PC-3 (cell line): Measurements from ENCODE around the gene GRIK1. TPM values are rescaled to one million over a fixed set of nuclear protein-coding genes. Genes with fewer than 3 reads are reported as not detected.

Experiments used
- ATAC-seq: fragments of 200-7000 bp; cut with Tn5 transposase; 2 replicates; pipeline ENCODE4 v1.9.1; 2020; ENCODE audit warnings: mild to moderate bottlenecking, moderate library complexity
- BruUV-seq: library from RNA; stranded (reverse); fragments of 400-500 nt; replicated peaks from 2 replicates; lab custom pipeline; 2021; lab: Mats Ljungman, UMichigan
- CTCF ChIA-PET: fragments of 300-600 bp; sonication (Branson Sonifier 250); formaldehyde crosslinking; loops from one replicate; lab custom pipeline; 2022; ENCODE audit warnings: antibody characterized with exemption; lab: Charles Lee
- POLR2A ChIA-PET: fragments of 300-600 bp; sonication (Branson Sonifier 250); formaldehyde crosslinking; loops from one replicate; lab custom pipeline; 2022; ENCODE audit warnings: antibody characterized with exemption; ENCODE audit not compliant: unreplicated experiment; lab: Charles Lee
- DNase-seq: peaks from one replicate; pipeline ENCODE4 v3.0.0-alpha.2; 2015
- H2AFZ ChIP-seq: fragments of 300-600 bp; sonication (generic); 2 replicates; pipeline ENCODE4 v1.6.0; 2016; ENCODE audit warnings: antibody characterized with exemption, low read length
- H3F3A ChIP-seq: fragments of 300-600 bp; sonication (generic); one replicate; pipeline ENCODE4 v1.6.0; 2017; ENCODE audit warnings: antibody characterized with exemption, low read length, control low read depth, mild to moderate bottlenecking; ENCODE audit not compliant: unreplicated experiment
- H3K27ac ChIP-seq: fragments of 300-600 bp; sonication (generic); 2 replicates; pipeline ENCODE4 v1.5.1; 2016; ENCODE audit warnings: mild to moderate bottlenecking, low read length
- H3K27me3 ChIP-seq: fragments of 300-600 bp; sonication (generic); 2 replicates; pipeline ENCODE4 v1.6.1; 2016; ENCODE audit warnings: low read length, mixed read lengths
- H3K36me3 ChIP-seq: fragments of 300-600 bp; sonication (generic); 2 replicates; pipeline ENCODE4 v1.6.1; 2016; ENCODE audit warnings: low read depth, mixed run types, low read length, mixed read lengths
- H3K4me1 ChIP-seq: fragments of 300-600 bp; sonication (generic); 2 replicates; pipeline ENCODE4 v1.5.1; 2016; ENCODE audit warnings: low read length; ENCODE audit not compliant: insufficient read depth
- H3K4me2 ChIP-seq: fragments of 300-600 bp; sonication (generic); 2 replicates; pipeline ENCODE4 v1.6.0; 2016; ENCODE audit warnings: low read length
- H3K4me3 ChIP-seq: fragments of 300-600 bp; sonication (generic); 2 replicates; pipeline ENCODE4 v1.5.1; 2016; ENCODE audit warnings: mild to moderate bottlenecking, low read length, mixed read lengths
- H3K79me2 ChIP-seq: fragments of 300-600 bp; sonication (generic); 2 replicates; pipeline ENCODE4 v1.6.1; 2017; ENCODE audit warnings: low read length, mixed read lengths
- H3K9ac ChIP-seq: fragments of 300-600 bp; sonication (generic); 2 replicates; pipeline ENCODE4 v1.6.0; 2016; ENCODE audit warnings: mild to moderate bottlenecking, low read length
- H3K9me2 ChIP-seq: fragments of 300-600 bp; sonication (generic); replicated peaks from 2 replicates; pipeline ENCODE4 v1.6.1; 2016; ENCODE audit warnings: mixed run types, low read length, mixed read lengths
- H3K9me3 ChIP-seq: fragments of 300-600 bp; sonication (generic); 2 replicates; pipeline ENCODE4 v1.6.1; 2016; ENCODE audit warnings: low read length, mixed read lengths
- H4K20me1 ChIP-seq: fragments of 300-600 bp; sonication (generic); 2 replicates; pipeline ENCODE4 v1.6.1; 2016; ENCODE audit warnings: low read length, mixed read lengths
- EZH2 ChIP-seq: fragments of 300-600 bp; sonication (generic); IDR thresholded peaks from one replicate; pipeline ENCODE4 v1.6.1; 2017; ENCODE audit warnings: antibody characterized with exemption, mild to moderate bottlenecking, low read length; ENCODE audit not compliant: unreplicated experiment
- EZH2phosphoT487 ChIP-seq: fragments of 300-600 bp; sonication (generic); IDR thresholded peaks from 2 replicates; pipeline ENCODE4 v1.6.1; 2018; ENCODE audit warnings: mild to moderate bottlenecking, antibody characterized with exemption, low read length, borderline replicate concordance
- intact Hi-C: fragments of 100-400 bp; cut with micrococcal nuclease; formaldehyde crosslinking; loops from 2 replicates; pipeline ENCODE4 v1.9.0; 2023
- total RNA-seq: library from RNA; depleted of rRNA; stranded (reverse); fragments of >200 nt; gene quantifications from 2 replicates; pipeline ENCODE4 v1.2.3, GENCODE V29; 2014
- TF ChIP-seq, protein P1 (sequence below): fragments of 300-600 bp; sonication (generic); conservative IDR thresholded peaks from 2 replicates; pipeline ENCODE4 v1.5.1; 2017; ENCODE audit warnings: antibody characterized with exemption, low read depth, mild to moderate bottlenecking, low read length

GRIK1 gene
- total RNA-seq, 1 experiment from 2014 or later: not detected

DNA sequence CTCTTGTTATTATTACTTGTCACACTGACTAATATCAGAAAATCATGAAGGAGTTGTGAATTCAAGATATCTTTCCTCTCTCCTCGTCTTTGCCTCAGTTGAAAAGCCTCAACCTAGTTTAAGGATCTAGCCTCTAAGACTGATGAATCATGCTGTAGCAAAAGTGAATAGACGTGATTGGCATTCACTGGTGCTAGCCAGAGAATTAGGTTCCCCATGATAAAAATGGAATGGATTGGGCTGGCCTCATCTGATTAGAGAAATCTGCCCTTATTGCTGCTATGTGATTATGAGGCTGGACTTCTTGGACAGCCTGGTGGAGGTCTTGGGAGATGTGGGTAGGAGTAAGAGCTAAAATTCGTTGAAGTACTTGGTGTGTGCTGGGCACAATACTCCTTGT lies 432.8 kb downstream of the GRIK1 start:
- Histone ChIP-seq H3K27ac (no peak overlapping the region), H4K20me1 (no peaks in the 10 kb centered on the region), H3K4me3 (no peak overlapping the region), H2AFZ (no peak overlapping the region), H3K4me1 (no peaks in the 10 kb centered on the region), H3K4me2 (no peak overlapping the region), H3K9ac (no peak overlapping the region), H3K27me3 (no peaks in the 10 kb centered on the region), H3K9me3 (no peaks in the 10 kb centered on the region), H3K9me2 (no peaks in the 10 kb centered on the region), H3K36me3 (no peaks in the 10 kb centered on the region), H3F3A (no peaks in the 10 kb centered on the region), H3K79me2 (no peaks in the 10 kb centered on the region)
- TF ChIP-seq EZH2phosphoT487 (no peak), EZH2 (no peak)
- TF ChIP-seq, protein P1, sequence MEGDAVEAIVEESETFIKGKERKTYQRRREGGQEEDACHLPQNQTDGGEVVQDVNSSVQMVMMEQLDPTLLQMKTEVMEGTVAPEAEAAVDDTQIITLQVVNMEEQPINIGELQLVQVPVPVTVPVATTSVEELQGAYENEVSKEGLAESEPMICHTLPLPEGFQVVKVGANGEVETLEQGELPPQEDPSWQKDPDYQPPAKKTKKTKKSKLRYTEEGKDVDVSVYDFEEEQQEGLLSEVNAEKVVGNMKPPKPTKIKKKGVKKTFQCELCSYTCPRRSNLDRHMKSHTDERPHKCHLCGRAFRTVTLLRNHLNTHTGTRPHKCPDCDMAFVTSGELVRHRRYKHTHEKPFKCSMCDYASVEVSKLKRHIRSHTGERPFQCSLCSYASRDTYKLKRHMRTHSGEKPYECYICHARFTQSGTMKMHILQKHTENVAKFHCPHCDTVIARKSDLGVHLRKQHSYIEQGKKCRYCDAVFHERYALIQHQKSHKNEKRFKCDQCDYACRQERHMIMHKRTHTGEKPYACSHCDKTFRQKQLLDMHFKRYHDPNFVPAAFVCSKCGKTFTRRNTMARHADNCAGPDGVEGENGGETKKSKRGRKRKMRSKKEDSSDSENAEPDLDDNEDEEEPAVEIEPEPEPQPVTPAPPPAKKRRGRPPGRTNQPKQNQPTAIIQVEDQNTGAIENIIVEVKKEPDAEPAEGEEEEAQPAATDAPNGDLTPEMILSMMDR: no peak
- DNase-seq (no peak), ATAC-seq (no peak)
- intact Hi-C loops: no loop called here
- POLR2A ChIA-PET: no interaction called here
- BruUV-seq: no TSS peak
- CTCF ChIA-PET: no interaction called here

DNA sequence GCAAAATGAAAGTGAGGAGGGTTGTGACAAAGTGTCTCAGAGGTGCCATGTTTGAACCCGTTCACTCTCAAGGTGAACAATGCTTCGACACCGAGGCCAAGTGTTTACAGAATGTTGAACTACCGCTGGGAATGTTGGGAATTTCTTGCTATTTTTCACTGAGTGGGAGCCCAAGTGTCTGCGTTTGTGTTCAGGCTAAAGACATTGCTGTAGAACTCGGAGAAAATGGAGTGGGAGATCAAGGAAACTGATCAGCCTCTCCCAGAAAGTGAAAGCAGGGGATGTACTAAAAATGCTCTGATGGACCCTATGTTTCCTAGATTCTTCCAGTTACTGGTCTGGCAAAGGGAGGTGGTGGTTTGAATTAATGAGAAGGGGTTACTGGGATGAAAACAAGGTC lies 433.6 kb downstream of the GRIK1 start:
- no peaks in the 10 kb centered on the region for H3K79me2 ChIP-seq
- no peaks in the 10 kb centered on the region for H4K20me1 ChIP-seq
- ATAC-seq: no peak
- no TSS peak for BruUV-seq
- H3K4me3 ChIP-seq: no peak overlapping the region
- no peak overlapping the region for H3K27ac ChIP-seq
- no peaks in the 10 kb centered on the region for H3F3A ChIP-seq
- no peaks in the 10 kb centered on the region for H3K27me3 ChIP-seq
- POLR2A ChIA-PET: no interaction called here
- H2AFZ ChIP-seq: no peak overlapping the region
- no peaks in the 10 kb centered on the region for H3K9me2 ChIP-seq
- H3K36me3 ChIP-seq: no peaks in the 10 kb centered on the region
- no peaks in the 10 kb centered on the region for H3K4me1 ChIP-seq
- H3K9me3 ChIP-seq: no peaks in the 10 kb centered on the region
- intact Hi-C loops: no loop called here
- CTCF ChIA-PET: no interaction called here
- TF ChIP-seq EZH2phosphoT487 (no peak), EZH2 (no peak)
- no peak overlapping the region for H3K4me2 ChIP-seq
- no peak overlapping the region for H3K9ac ChIP-seq
- no peak for DNase-seq

DNA sequence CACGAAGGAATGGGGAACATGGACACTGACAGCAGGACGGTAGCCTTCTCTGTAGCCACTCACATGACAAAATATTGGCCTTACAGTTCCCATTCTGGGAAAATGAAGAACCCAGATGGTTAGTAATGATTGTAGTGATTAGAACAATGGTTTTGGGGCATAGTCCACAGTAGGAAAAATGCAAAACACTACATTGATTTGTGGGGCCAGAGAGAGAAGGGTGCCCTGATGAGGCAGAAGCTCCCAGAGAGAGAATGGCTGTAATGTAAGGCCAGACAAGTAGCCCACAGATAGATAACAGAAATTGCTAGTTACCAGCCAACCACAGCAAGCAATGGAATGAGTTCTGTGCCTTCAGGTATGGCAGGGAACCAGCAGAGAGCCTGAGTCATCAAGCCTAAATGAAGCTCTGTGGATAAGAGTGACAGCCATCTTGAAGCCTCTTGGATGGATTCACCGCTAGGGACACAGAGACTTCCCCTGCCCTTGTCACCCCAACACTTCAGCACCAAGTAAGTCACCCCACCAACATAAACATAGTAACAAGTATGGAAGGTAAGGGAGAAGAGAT lies 435.0 kb downstream of the GRIK1 start:
- H3K4me1 ChIP-seq: no peaks in the 10 kb centered on the region
- no peaks in the 10 kb centered on the region for H3K9me2 ChIP-seq
- H3F3A ChIP-seq: no peaks in the 10 kb centered on the region
- no peaks in the 10 kb centered on the region for H3K79me2 ChIP-seq
- no peak overlapping the region for H3K9ac ChIP-seq
- no peaks in the 10 kb centered on the region for H3K9me3 ChIP-seq
- TF ChIP-seq EZH2phosphoT487 (no peak), EZH2 (no peak)
- TF ChIP-seq, protein P1: no peak
- BruUV-seq: no TSS peak
- CTCF ChIA-PET: interaction anchor here (0.7 kb wide), 1 partner anchor 28 kb away, joined by 3 read pairs; no protein-coding TSS in a partner anchor
- intact Hi-C loops: no loop called here
- H3K27ac ChIP-seq: no peak overlapping the region
- no peaks in the 10 kb centered on the region for H4K20me1 ChIP-seq
- POLR2A ChIA-PET: no interaction called here
- H2AFZ ChIP-seq: no peak overlapping the region
- H3K27me3 ChIP-seq: no peaks in the 10 kb centered on the region
- peak; percentile 42 for DNase-seq
- ATAC-seq: no peak
- H3K4me3 ChIP-seq: no peak overlapping the region
- H3K4me2 ChIP-seq: no peak overlapping the region
- H3K36me3 ChIP-seq: no peaks in the 10 kb centered on the region
